Sigmoid colon (tissue), 4 donors: ENCODE measurements around the gene FIBCD1.

Experiments
- CTCF ChIP-seq, 4 experiments: fragments of 450-650 bp in 3 of 4; fragments of 200-600 bp in 1 of 4; IDR thresholded peaks; one replicate each; pipeline ENCODE4 v1.5.1; 2016 to 2019; ENCODE audit warnings: antibody characterized with exemption in 4 of 4, mild to moderate bottlenecking in 3 of 4, moderate library complexity in 2 of 4
- EP300 ChIP-seq, 4 donors: sonication (generic); formaldehyde crosslinking; IDR thresholded peaks; one replicate each; pipeline ENCODE4 v1.6.1; 2017; ENCODE audit warnings: antibody characterized with exemption in 4 of 4
- POLR2A ChIP-seq, 2 donors: fragments of 450-650 bp; IDR thresholded peaks; one replicate each; pipeline ENCODE4 v1.6.1; 2016; ENCODE audit warnings: antibody characterized with exemption in 2 of 2, mild to moderate bottlenecking in 2 of 2, moderate library complexity in 2 of 2
- POLR2AphosphoS5 ChIP-seq, 4 donors: sonication (generic); formaldehyde crosslinking; IDR thresholded peaks; one replicate each; pipeline ENCODE4 v1.6.1; 2017; ENCODE audit warnings: antibody characterized with exemption in 4 of 4

GRCh38 chr9:130985029-130985428 is 46.0 kb upstream of the FIBCD1 start:
- TF ChIP-seq CTCF (IDR thresholded peaks at IDR 0.05), result no peak
- no peak for TF ChIP-seq POLR2A (IDR thresholded peaks at IDR 0.05)
- TF ChIP-seq EP300 (IDR thresholded peaks at IDR 0.05), result no peak
- TF ChIP-seq POLR2AphosphoS5 (IDR thresholded peaks at IDR 0.05), result no peak
